Lower lobe of right lung (tissue), 2 donors: ENCODE data around the gene ZSWIM3. TPM values are rescaled to one million over a fixed set of nuclear protein-coding genes. Genes with fewer than 3 reads are reported as not detected.

Experiments
- ATAC-seq, 2 donors: fragments of 200-7000 bp; cut with Tn5 transposase; one replicate each; pipeline ENCODE4 v1.9.1; 2020 to 2022; ENCODE audit warnings: mild to moderate bottlenecking in 2 of 2, moderate library complexity in 2 of 2
- DNase-seq: peaks from one replicate; pipeline ENCODE4 v3.0.0-alpha.2; 2020
- H3K27ac ChIP-seq: fragments of 200-600 bp; one replicate; pipeline ENCODE4 v1.8.0; 2022
- H3K27me3 ChIP-seq: fragments of 200-600 bp; one replicate; pipeline ENCODE4 v1.8.0; 2022; ENCODE audit warnings: low read depth
- H3K36me3 ChIP-seq: fragments of 200-600 bp; one replicate; pipeline ENCODE4 v1.8.0; 2022; ENCODE audit warnings: mild to moderate bottlenecking
- H3K4me1 ChIP-seq: fragments of 200-600 bp; one replicate; pipeline ENCODE4 v1.8.0; 2022
- H3K4me3 ChIP-seq: fragments of 200-600 bp; one replicate; pipeline ENCODE4 v1.8.0; 2022; ENCODE audit warnings: mild to moderate bottlenecking
- H3K9me3 ChIP-seq: fragments of 200-600 bp; one replicate; pipeline ENCODE4 v1.8.0; 2022
- intact Hi-C: fragments of 100-400 bp; cut with DNase I; formaldehyde crosslinking; loops from one replicate; pipeline ENCODE4 v1.11.0; 2022
- total RNA-seq: library from RNA; stranded (reverse); fragmentation: NEBNext Ultra II Directional; extraction: Animal tissue kit (Norgen Biotek cat#: 25700); gene quantifications from one replicate; pipeline ENCODE4 v1.2.1, GENCODE V29; 2021
- TF ChIP-seq, protein P1 (sequence below): fragments of 200-600 bp; IDR thresholded peaks from one replicate; pipeline ENCODE4 v1.8.0; 2022; ENCODE audit warnings: antibody characterized with exemption, mild to moderate bottlenecking
- donor health status: DM: no; HTN: yes; CAD: no; lungs with severe emphysema.

Gene ZSWIM3
- total RNA-seq, 1 donor from 2014 or later: 3.0 TPM

DNA sequence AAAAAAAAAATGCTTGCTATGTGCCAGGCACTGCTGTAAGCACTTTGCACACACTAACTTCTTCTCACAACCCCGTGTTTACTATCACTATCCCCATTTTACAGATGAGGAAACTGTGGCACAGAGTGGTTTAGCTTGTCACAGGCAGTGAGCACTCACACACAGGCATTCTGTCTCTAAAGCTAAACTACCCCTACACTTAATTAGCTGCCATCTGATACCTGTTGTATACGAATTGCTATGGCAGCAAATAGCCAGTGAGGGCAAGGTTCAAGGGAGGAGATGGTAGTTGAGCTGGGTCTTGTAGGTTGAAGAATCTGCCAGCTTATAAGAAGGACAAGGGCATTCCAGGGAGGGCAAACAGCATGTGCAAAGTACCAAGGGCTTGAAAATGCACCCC is 35.5 kb upstream of the ZSWIM3 start:
- no peaks in the 10 kb centered on the region for H3K9me3 ChIP-seq
- TF ChIP-seq, protein P1, sequence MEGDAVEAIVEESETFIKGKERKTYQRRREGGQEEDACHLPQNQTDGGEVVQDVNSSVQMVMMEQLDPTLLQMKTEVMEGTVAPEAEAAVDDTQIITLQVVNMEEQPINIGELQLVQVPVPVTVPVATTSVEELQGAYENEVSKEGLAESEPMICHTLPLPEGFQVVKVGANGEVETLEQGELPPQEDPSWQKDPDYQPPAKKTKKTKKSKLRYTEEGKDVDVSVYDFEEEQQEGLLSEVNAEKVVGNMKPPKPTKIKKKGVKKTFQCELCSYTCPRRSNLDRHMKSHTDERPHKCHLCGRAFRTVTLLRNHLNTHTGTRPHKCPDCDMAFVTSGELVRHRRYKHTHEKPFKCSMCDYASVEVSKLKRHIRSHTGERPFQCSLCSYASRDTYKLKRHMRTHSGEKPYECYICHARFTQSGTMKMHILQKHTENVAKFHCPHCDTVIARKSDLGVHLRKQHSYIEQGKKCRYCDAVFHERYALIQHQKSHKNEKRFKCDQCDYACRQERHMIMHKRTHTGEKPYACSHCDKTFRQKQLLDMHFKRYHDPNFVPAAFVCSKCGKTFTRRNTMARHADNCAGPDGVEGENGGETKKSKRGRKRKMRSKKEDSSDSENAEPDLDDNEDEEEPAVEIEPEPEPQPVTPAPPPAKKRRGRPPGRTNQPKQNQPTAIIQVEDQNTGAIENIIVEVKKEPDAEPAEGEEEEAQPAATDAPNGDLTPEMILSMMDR: no peak
- no peaks in the 10 kb centered on the region for H3K36me3 ChIP-seq
- ATAC-seq: no peak
- peaks cover 32% of the 10 kb centered on the region for H3K27me3 ChIP-seq
- intact Hi-C loops: no loop called here
- no peak overlapping the region for H3K4me3 ChIP-seq
- no peak for DNase-seq
- H3K27ac ChIP-seq: no peak overlapping the region
- H3K4me1 ChIP-seq: peaks cover 28% of the 10 kb centered on the region

DNA sequence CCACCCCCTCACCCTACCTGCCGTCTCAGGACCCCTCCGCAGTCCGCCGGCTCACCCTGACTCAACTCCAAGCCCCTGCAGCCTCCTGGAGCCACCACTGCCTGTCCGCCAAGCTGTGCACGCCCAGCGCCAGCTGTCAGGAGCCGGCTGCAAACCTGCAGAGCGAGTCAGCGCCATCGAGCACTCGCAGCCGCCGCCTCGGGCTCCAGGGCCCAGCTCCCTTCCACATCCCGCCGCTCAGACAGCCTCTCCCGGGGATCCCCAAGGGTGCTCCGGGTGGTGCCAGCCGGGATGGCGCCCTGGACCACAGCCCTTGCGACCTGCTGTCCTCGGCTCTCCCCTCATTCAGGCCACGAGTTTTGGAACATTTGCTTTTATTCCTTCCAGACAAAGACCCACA is 34.6 kb upstream of the ZSWIM3 start:
- TF ChIP-seq, protein P1: no peak
- peak; percentile 43 to 46 for ATAC-seq
- H3K4me3 ChIP-seq: peak overlapping the region; percentile 12
- no peak overlapping the region for H3K27ac ChIP-seq
- DNase-seq: no peak
- intact Hi-C loops: no loop called here
- no peaks in the 10 kb centered on the region for H3K9me3 ChIP-seq
- peaks cover 24% of the 10 kb centered on the region for H3K4me1 ChIP-seq
- H3K27me3 ChIP-seq: peaks cover 32% of the 10 kb centered on the region
- no peaks in the 10 kb centered on the region for H3K36me3 ChIP-seq

DNA sequence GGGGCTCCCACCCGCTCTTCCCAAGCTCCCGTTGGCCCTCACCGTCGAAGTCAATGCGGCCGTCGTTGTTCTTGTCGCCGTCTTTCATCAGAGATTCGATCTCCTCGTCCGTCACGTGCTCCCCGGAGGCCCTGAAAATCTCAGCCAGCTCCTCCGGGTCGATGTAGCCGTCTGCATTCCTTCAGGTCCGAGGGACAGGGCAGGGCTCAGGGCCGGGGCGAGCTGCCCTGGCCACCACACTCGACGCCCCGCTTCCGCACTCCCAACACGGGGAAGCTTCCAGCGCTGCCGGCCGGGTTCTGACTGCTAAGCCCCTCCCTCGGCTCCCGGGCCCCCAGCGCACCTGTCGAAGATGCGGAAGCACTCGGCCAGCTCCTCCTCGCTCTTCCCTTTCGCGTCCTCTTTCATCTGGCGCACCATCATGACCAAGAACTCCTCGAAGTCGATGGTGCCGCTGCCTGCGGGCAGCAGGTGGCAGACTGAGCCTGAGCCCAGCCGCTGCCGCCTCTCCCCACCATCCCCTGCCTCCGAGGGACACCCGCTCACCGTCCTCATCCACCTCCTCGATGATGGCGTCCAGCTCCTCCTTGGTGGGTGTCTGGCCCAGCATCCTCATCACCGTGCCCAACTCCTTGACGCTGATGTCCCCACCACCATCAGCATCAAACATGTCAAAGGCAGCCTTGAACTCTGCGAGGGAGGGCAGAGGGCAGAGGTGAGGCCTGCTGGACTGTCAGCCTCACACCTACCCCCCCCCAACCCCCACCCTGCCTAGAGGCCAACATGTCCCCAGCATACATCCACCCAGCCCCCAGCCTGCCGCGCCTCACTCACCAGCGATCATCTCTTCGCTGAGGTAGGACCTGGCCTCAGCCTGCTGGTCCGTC is 33.2 kb upstream of the ZSWIM3 start:
- intact Hi-C loops: no loop called here
- DNase-seq: peak; percentile 53

DNA sequence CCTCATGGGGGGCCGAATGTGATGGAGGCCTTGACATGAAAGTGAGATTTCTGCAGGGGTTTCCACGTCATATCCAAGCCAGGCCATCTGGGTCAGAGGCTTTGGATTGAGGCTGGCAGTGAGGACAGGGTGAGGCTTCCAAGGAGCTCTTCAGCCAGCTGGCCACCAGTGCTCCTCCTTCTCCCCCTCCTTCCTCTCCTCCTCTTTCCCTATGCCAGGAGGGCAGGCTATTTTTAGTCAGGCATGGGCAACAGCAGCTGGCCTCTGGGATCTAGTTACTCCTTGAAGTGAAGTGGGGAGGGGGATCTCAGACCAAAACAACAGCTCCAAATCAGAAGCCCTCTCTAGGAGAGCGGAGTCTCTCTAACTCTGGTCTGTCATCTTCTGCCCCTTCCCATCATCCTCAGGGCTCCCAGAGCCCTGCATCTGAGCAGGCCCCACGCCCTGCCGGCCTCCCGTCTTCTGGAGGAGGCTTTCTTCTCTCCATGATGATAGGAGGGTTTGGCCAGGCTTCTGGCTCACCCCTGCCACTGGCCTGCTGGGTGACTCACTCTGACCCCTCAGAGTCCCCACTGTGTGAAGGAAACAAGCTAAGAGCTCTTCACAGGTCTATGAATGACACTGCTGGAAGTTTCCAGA is 30.9 kb upstream of the ZSWIM3 start:
- intact Hi-C loops: no loop called here
- DNase-seq (no peak), ATAC-seq (peak; percentile 62 to 64)

More for the DNA sequence above, 33.2 kb upstream of the ZSWIM3 start:
- Histone ChIP-seq H3K4me1 (peaks cover 24% of the 10 kb centered on the region), H3K4me3 (peak overlapping the region; percentile 36), H3K9me3 (no peaks in the 10 kb centered on the region), H3K27ac (no peak overlapping the region), H3K36me3 (no peaks in the 10 kb centered on the region), H3K27me3 (peaks cover 32% of the 10 kb centered on the region)
- TF ChIP-seq, protein P1: peak; percentile 45
- ATAC-seq: peak; percentile 23 to 58

DNA sequence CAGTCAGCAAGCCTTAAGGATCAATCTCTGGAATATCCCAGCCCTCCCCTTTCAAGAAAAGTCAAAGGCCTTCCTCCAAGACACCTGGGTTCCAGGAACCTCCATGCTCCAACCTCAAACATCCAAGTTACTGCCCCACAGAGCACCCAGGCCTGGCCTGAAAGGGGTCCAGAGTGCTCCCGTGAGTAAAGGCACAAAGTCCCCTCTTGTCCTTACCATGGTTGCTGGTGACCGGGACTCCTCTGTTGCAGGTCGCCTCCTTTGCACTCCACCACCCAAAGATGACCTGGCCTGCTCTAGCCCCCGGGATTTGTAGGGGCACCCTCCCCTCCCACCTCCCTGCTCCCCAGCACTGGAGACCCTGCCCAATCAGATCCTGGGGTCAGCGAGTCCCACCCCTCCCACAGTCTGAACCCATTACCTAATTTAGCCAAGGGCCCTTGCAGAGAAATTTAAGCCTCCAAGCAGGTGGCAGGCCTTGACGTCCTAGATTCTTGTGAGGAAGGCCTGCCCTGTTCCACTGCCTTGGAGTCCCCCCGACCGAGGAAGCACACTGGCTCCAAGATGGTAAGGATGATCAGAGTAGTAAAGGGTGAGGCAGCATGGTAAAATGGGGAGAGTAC is 30.3 kb upstream of the ZSWIM3 start, which contains the start of gene TNNC2:
Gene TNNC2 (minus strand): TSS at position 283 of the 623 bp plus-strand sequence. CDS start 64 bp downstream, at position 219.
- intact Hi-C loops: no loop called here
- H3K4me1 ChIP-seq: peaks cover 30% of the 10 kb centered on the region
- DNase-seq (no peak), ATAC-seq (no peak)
- H3K36me3 ChIP-seq: no peaks in the 10 kb centered on the region
- H3K27me3 ChIP-seq: peaks cover 30% of the 10 kb centered on the region
- TF ChIP-seq, protein P1: no peak
- peak within 1 kb of the TSS; percentile 24 for H3K27ac ChIP-seq
- no peaks in the 10 kb centered on the region for H3K9me3 ChIP-seq
- no peak within 1 kb of the TSS for H3K4me3 ChIP-seq

More for the DNA sequence above, 30.9 kb upstream of the ZSWIM3 start:
- Histone ChIP-seq H3K9me3 (no peaks in the 10 kb centered on the region), H3K36me3 (no peaks in the 10 kb centered on the region), H3K4me3 (no peak overlapping the region), H3K4me1 (peaks cover 24% of the 10 kb centered on the region), H3K27me3 (peaks cover 32% of the 10 kb centered on the region), H3K27ac (peak overlapping the region; percentile 24)
- TF ChIP-seq, protein P1: no peak
